Ovary (tissue), 9 donors: Measurements from ENCODE around the gene MAD1L1. TPM values are rescaled to one million over a fixed set of nuclear protein-coding genes. Genes with fewer than 3 reads are reported as not detected.

ENCODE experiments used
- DNase-seq, 5 donors: peaks; one replicate each; pipeline ENCODE4 v3.0.0-alpha.2; 2019 to 2020
- H3K27ac ChIP-seq, 2 donors: fragments of 200-600 bp; one replicate each; pipeline versions ENCODE4 v1.5.1 to v1.8.0; 2019 to 2022
- H3K27me3 ChIP-seq: fragments of 200-600 bp; one replicate; pipeline ENCODE4 v1.8.0; 2022
- H3K36me3 ChIP-seq: fragments of 200-600 bp; sonication (generic); one replicate; pipeline ENCODE4 v1.5.1; 2019
- H3K4me1 ChIP-seq: one replicate; pipeline ENCODE4 v1.8.1; 2013; ENCODE audit warnings: mild to moderate bottlenecking, moderate library complexity; ENCODE audit not compliant: insufficient read depth
- H3K4me3 ChIP-seq: fragments of 200-600 bp; sonication (generic); one replicate; pipeline ENCODE4 v1.5.1; 2017
- H3K9me3 ChIP-seq, 2 donors: fragments of 200-600 bp in 1 of 2; sonication (generic) in 1 of 2; one replicate each; pipeline versions ENCODE4 v1.5.1 to v1.8.1; 2013 to 2019; ENCODE audit warnings: mild to moderate bottlenecking in 1 of 2, moderate library complexity in 1 of 2
- EP300 ChIP-seq: sonication (generic); formaldehyde crosslinking; IDR thresholded peaks from one replicate; pipeline ENCODE4 v1.6.1; 2017; ENCODE audit warnings: antibody characterized with exemption
- POLR2A ChIP-seq: fragments of 450-650 bp; IDR thresholded peaks from one replicate; pipeline ENCODE4 v1.6.1; 2017; ENCODE audit warnings: antibody characterized with exemption, mild to moderate bottlenecking, moderate library complexity
- WGBS, 3 donors: extraction: QIAGEN DNeasy Blood & Tissue Kit in 1 of 3; methylation state at CpG; one replicate each; pipeline versions ENCODE4 v1.1.5 to v1.1.7; 2013 to 2017; 5-methylcytosine and 5-hydroxymethylcytosine counted together
- intact Hi-C, 4 donors: fragments of 100-400 bp; cut with DNase I; formaldehyde crosslinking; loops; one replicate each; pipeline versions ENCODE4 v1.11.0 to v1.15.1; 2022 to 2023
- polyA plus RNA-seq, 2 donors: library from polyadenylated mRNA; stranded (reverse); fragments of 200-250 nt in 1 of 2; fragments of 350-450 nt in 1 of 2; fragmentation: Illumina TruSeq in 1 of 2; extraction: RNeasy Lipid Tissue Mini Kit (QIAGEN cat#74804) in 1 of 2; gene quantifications; one replicate each; pipeline ENCODE4 v1.2.3, GENCODE V29; 2013 to 2014
- total RNA-seq, 7 donors: library from RNA; depleted of rRNA in 2 of 7; stranded (reverse); fragments of >200 nt in 2 of 7; fragmentation: NEBNext Ultra II Directional in 3 of 7; extraction: Animal tissue kit (Norgen Biotek cat#: 25700) in 3 of 7; gene quantifications; one replicate each; pipeline versions ENCODE4 v1.1.0 to v1.2.4, GENCODE V29; 2016 to 2023
- TF ChIP-seq, protein P1 (sequence below), 3 donors: fragments of 450-650 bp in 2 of 3; fragments of 200-600 bp in 1 of 3; IDR thresholded peaks; one replicate each; pipeline versions ENCODE4 v1.5.1 to v1.8.0; 2016 to 2022; ENCODE audit warnings: antibody characterized with exemption in 3 of 3, mild to moderate bottlenecking in 1 of 3
- donor health status: DM: no; HTN: no; CAD: no; lungs with moderate emphysema.
- donor health status: DM: no; HTN: no; CAD: no.
- donor health status: Bipolar disorder and iron deficiency.
- donor health status: DM: yes; HTN: yes; CAD: no.
- donor health status: DM: no; HTN: no; CAD: no.
- donor health status: DM: yes; HTN: yes; CAD: no.

The MAD1L1 gene
- total and polyA plus RNA-seq, 9 donors: 5.9 to 36.6 (median 22.8) TPM

GRCh38 chr7:2217206-2217605, 15.5 kb downstream of the MAD1L1 start:
- no peaks in the 10 kb centered on the region for H3K36me3 ChIP-seq

GRCh38 chr7:2215851-2216250, 16.9 kb downstream of the MAD1L1 start:
- H3K27me3 ChIP-seq: no peaks in the 10 kb centered on the region
- H3K4me3 ChIP-seq: no peak overlapping the region
- WGBS, 3 donors: 94 to 96% (median 95%) methylated on average over 17 of the region's 17 CpGs
- H3K9me3 ChIP-seq: no peaks in the 10 kb centered on the region
- no peaks in the 10 kb centered on the region for H3K36me3 ChIP-seq
- intact Hi-C loops: loop anchor here in 2 of 4 donors (10.0 kb wide), 2 partner anchors 411 to 631 kb away; no protein-coding TSS in a partner anchor
- no peak overlapping the region for H3K27ac ChIP-seq
- no peaks in the 10 kb centered on the region for H3K4me1 ChIP-seq
- TF ChIP-seq, protein P1, sequence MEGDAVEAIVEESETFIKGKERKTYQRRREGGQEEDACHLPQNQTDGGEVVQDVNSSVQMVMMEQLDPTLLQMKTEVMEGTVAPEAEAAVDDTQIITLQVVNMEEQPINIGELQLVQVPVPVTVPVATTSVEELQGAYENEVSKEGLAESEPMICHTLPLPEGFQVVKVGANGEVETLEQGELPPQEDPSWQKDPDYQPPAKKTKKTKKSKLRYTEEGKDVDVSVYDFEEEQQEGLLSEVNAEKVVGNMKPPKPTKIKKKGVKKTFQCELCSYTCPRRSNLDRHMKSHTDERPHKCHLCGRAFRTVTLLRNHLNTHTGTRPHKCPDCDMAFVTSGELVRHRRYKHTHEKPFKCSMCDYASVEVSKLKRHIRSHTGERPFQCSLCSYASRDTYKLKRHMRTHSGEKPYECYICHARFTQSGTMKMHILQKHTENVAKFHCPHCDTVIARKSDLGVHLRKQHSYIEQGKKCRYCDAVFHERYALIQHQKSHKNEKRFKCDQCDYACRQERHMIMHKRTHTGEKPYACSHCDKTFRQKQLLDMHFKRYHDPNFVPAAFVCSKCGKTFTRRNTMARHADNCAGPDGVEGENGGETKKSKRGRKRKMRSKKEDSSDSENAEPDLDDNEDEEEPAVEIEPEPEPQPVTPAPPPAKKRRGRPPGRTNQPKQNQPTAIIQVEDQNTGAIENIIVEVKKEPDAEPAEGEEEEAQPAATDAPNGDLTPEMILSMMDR (IDR thresholded peaks at IDR 0.05): no peak
- no peak for TF ChIP-seq POLR2A
- TF ChIP-seq EP300: no peak
- DNase-seq: no peak

More at GRCh38 chr7:2217206-2217605, 15.5 kb downstream of the MAD1L1 start:
- no peak for TF ChIP-seq EP300
- no peak for TF ChIP-seq POLR2A
- TF ChIP-seq, protein P1 (IDR thresholded peaks at IDR 0.05): no peak
- Histone ChIP-seq H3K27me3 (no peaks in the 10 kb centered on the region), H3K4me3 (no peak overlapping the region), H3K9me3 (no peaks in the 10 kb centered on the region), H3K4me1 (no peaks in the 10 kb centered on the region), H3K27ac (no peak overlapping the region)
- no peak for DNase-seq
- intact Hi-C loops: loop anchor here in 2 of 4 donors (10.0 kb wide), 2 partner anchors 412 to 632 kb away; no protein-coding TSS in a partner anchor
- 84 to 94% (median 92%) methylated on average over 10 of the region's 10 CpGs for WGBS, 3 donors

DNA sequence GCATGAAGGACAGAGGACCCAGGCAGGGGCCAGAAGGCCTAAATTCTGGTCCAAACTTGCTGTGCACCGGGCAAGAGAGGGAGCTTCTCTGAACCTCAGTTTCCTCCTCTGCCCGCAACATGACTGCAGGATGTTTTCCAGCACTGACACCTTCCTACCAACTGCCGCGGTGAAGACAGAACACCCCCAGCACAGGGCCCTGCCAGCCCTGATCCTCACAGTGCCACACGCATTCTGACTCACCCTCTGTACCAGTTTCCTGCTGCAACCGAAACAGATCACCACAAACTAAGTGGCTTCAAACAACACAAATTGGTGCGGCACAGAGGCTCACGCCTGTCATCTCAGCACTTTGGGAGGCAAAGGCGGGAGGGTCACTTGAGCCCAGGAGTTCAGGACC, 18.1 kb downstream of the MAD1L1 start:
- H3K9me3 ChIP-seq: no peaks in the 10 kb centered on the region
- H3K4me3 ChIP-seq: no peak overlapping the region
- H3K4me1 ChIP-seq: no peaks in the 10 kb centered on the region
- no peak for TF ChIP-seq POLR2A
- TF ChIP-seq EP300: no peak
- TF ChIP-seq, protein P1 (IDR thresholded peaks at IDR 0.05): no peak
- no peak overlapping the region for H3K27ac ChIP-seq
- no peak for DNase-seq
- intact Hi-C loops: loop anchor here (5.0 to 10.0 kb wide), 5 partner anchors 410 to 632 kb away; no protein-coding TSS in a partner anchor
- H3K27me3 ChIP-seq: no peaks in the 10 kb centered on the region
- H3K36me3 ChIP-seq: no peaks in the 10 kb centered on the region
- WGBS, 3 donors: 94 to 96% (median 94%) methylated on average over 9 of the region's 9 CpGs

DNA sequence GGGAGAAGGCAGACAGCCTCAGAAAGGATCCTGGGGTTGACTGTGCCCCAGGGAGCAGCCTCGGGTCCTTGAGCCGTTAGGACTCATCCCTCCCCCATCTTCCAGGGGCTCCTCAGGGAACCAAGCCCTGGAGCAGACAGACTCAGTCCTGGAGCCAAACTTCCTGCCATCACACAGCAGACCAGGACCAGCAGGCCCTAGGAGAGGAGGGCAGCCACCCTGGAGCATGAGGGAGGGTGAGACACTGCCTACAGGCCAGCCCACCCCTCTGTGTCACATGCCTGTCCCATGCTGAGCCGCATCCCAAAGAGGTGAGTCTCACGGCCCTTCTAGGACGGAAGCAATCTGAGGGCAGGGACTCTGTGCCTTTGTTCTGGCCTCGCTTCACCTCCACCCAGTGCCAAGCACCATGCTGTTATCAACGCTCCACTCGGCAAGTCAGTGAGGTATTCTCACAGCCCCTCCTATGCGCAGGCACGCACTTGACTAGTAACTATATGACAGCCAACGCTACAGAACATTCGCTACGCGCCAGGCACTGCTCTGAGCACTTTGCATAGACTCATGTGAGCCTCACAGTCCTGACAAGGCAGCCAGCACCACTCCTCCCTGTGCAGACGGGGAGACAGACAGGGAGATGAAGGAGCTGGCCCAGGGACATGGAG, 19.1 kb downstream of the MAD1L1 start:
- 87 to 89% (median 88%) methylated on average over 15 of the region's 15 CpGs for WGBS, 3 donors
- no peak overlapping the region for H3K4me3 ChIP-seq
- intact Hi-C loops: loop anchor here (5.0 to 10.0 kb wide), 5 partner anchors 409 to 631 kb away; no protein-coding TSS in a partner anchor
- no peaks in the 10 kb centered on the region for H3K36me3 ChIP-seq
- H3K4me1 ChIP-seq: no peaks in the 10 kb centered on the region
- DNase-seq: no peak
- no peak overlapping the region for H3K27ac ChIP-seq
- H3K27me3 ChIP-seq: no peaks in the 10 kb centered on the region
- no peaks in the 10 kb centered on the region for H3K9me3 ChIP-seq
- TF ChIP-seq, protein P1 (IDR thresholded peaks at IDR 0.05): no peak
- TF ChIP-seq POLR2A: no peak
